ENCODE data around the gene HIP1.

DNA sequence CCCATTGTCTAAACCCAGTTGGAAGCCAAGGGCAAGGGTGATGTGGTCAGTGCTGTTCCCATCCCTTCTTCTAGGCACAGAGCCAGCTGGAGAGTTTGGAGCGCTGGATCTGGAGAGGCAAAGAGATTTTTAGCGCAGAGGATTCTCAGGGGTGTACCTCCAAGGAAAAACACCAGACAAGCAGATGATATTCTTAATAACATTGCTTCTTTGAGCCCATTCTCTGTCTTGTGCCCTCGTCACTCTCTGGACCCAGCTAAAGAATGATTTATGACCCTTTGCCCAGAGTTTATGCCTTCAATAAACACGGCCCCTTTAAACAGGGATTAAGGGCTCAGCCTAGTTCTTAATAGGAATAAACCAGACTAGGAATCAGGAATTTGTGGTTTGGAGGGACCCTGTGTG is 4.7 kb upstream of the HIP1 start:
- no peak for TF ChIP-seq RFX5 (IDR thresholded peaks at IDR 0.05; ENCODE audit: low read depth, low read length)
- no peak for TF ChIP-seq POLR2A (IDR thresholded peaks at IDR 0.05; ENCODE audit: low read depth, low read length)
- TF ChIP-seq, protein P1, sequence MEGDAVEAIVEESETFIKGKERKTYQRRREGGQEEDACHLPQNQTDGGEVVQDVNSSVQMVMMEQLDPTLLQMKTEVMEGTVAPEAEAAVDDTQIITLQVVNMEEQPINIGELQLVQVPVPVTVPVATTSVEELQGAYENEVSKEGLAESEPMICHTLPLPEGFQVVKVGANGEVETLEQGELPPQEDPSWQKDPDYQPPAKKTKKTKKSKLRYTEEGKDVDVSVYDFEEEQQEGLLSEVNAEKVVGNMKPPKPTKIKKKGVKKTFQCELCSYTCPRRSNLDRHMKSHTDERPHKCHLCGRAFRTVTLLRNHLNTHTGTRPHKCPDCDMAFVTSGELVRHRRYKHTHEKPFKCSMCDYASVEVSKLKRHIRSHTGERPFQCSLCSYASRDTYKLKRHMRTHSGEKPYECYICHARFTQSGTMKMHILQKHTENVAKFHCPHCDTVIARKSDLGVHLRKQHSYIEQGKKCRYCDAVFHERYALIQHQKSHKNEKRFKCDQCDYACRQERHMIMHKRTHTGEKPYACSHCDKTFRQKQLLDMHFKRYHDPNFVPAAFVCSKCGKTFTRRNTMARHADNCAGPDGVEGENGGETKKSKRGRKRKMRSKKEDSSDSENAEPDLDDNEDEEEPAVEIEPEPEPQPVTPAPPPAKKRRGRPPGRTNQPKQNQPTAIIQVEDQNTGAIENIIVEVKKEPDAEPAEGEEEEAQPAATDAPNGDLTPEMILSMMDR (conservative IDR thresholded peaks at IDR 0.05; ENCODE audit: low read depth, low read length): no peak
- TF ChIP-seq MAFK (IDR thresholded peaks at IDR 0.05; ENCODE audit: low read depth, low read length): no peak
- no peak for TF ChIP-seq FOS (IDR thresholded peaks at IDR 0.05; ENCODE audit: low read depth, low read length)
- TF ChIP-seq CEBPB (IDR thresholded peaks at IDR 0.05; ENCODE audit: low read depth, low read length): no peak
- TF ChIP-seq, protein P2, sequence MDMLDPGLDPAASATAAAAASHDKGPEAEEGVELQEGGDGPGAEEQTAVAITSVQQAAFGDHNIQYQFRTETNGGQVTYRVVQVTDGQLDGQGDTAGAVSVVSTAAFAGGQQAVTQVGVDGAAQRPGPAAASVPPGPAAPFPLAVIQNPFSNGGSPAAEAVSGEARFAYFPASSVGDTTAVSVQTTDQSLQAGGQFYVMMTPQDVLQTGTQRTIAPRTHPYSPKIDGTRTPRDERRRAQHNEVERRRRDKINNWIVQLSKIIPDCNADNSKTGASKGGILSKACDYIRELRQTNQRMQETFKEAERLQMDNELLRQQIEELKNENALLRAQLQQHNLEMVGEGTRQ (IDR thresholded peaks at IDR 0.05; ENCODE audit: low read depth, low read length): no peak
- TF ChIP-seq CHD1 (IDR thresholded peaks at IDR 0.05; ENCODE audit: low read depth, low read length): no peak
- TF ChIP-seq, protein P3, sequence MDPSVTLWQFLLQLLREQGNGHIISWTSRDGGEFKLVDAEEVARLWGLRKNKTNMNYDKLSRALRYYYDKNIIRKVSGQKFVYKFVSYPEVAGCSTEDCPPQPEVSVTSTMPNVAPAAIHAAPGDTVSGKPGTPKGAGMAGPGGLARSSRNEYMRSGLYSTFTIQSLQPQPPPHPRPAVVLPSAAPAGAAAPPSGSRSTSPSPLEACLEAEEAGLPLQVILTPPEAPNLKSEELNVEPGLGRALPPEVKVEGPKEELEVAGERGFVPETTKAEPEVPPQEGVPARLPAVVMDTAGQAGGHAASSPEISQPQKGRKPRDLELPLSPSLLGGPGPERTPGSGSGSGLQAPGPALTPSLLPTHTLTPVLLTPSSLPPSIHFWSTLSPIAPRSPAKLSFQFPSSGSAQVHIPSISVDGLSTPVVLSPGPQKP (IDR thresholded peaks at IDR 0.05; ENCODE audit: borderline replicate concordance, low read depth, low read length): no peak
- TF ChIP-seq RAD21 (IDR thresholded peaks at IDR 0.05; ENCODE audit: low read length): no peak
- no peak for TF ChIP-seq RCOR1 (IDR thresholded peaks at IDR 0.05; ENCODE audit: insufficient replicate concordance, low read length)
